GM23338 (cell line): ENCODE data around the gene C17orf50. TPM values are rescaled to one million over a fixed set of nuclear protein-coding genes. Genes with fewer than 3 reads are reported as not detected.

Source experiments
- ATAC-seq: fragments of 200-7000 bp; cut with Tn5 transposase; 3 replicates; pipeline ENCODE4 v1.9.1; 2020
- DNase-seq: peaks from one replicate; pipeline ENCODE4 v3.0.0-alpha.2; 2015; ENCODE audit warnings: low spot score
- H2AFZ ChIP-seq: fragments of 200-600 bp; sonication (generic); 2 replicates; pipeline ENCODE4 v1.8.0; 2016; ENCODE audit warnings: antibody characterized with exemption, mild to moderate bottlenecking, moderate library complexity
- H3F3A ChIP-seq: fragments of 200-600 bp; sonication (generic); replicated peaks from 2 replicates; pipeline ENCODE4 v1.8.0; 2017; ENCODE audit warnings: antibody characterized with exemption, mixed run types, low read depth
- H3K27ac ChIP-seq: fragments of 200-600 bp; sonication (generic); 2 replicates; pipeline ENCODE4 v1.6.1; 2016; ENCODE audit warnings: low read depth
- H3K27me3 ChIP-seq: fragments of 200-600 bp; sonication (generic); 2 replicates; pipeline ENCODE4 v1.8.0; 2016; ENCODE audit warnings: mild to moderate bottlenecking, mixed run types, moderate library complexity; ENCODE audit not compliant: insufficient read depth
- H3K36me3 ChIP-seq: fragments of 200-600 bp; sonication (generic); 2 replicates; pipeline ENCODE4 v1.8.0; 2016; ENCODE audit warnings: mild to moderate bottlenecking; ENCODE audit not compliant: insufficient read depth
- H3K4me1 ChIP-seq: fragments of 200-600 bp; sonication (generic); 2 replicates; pipeline ENCODE4 v1.8.0; 2016; ENCODE audit warnings: mild to moderate bottlenecking, moderate library complexity; ENCODE audit not compliant: insufficient read depth
- H3K4me2 ChIP-seq: fragments of 200-600 bp; sonication (generic); 2 replicates; pipeline ENCODE4 v1.7.1; 2017; ENCODE audit warnings: mixed run types
- H3K4me3 ChIP-seq: fragments of 200-600 bp; sonication (generic); 2 replicates; pipeline ENCODE4 v1.6.1; 2016; ENCODE audit warnings: mixed run types
- H3K79me2 ChIP-seq: fragments of 200-600 bp; sonication (generic); replicated peaks from 2 replicates; pipeline ENCODE4 v1.8.0; 2017; ENCODE audit warnings: mild to moderate bottlenecking; ENCODE audit not compliant: insufficient read depth
- H3K9me2 ChIP-seq: fragments of 200-600 bp; sonication (generic); 2 replicates; pipeline ENCODE4 v1.8.0; 2017; ENCODE audit not compliant: insufficient read depth
- H4K20me1 ChIP-seq: fragments of 200-600 bp; sonication (generic); replicated peaks from 2 replicates; pipeline ENCODE4 v1.8.0; 2017; ENCODE audit warnings: mild to moderate bottlenecking; ENCODE audit not compliant: insufficient read depth
- H3K27ac Mint-ChIP-seq: 2 replicates; pipeline ENCODE4 v1.8.0; 2020; ENCODE audit warnings: inconsistent platforms, mild to moderate bottlenecking, moderate library complexity, mixed read lengths
- H3K27me3 Mint-ChIP-seq: 3 replicates; pipeline ENCODE4 v1.8.0; 2022; ENCODE audit warnings: low read depth, mild to moderate bottlenecking, moderate library complexity, mixed read lengths, inconsistent platforms; ENCODE audit not compliant: insufficient read depth, poor library complexity
- H3K36me3 Mint-ChIP-seq: 3 replicates; pipeline ENCODE4 v1.8.0; 2021; ENCODE audit warnings: low read depth, mild to moderate bottlenecking, inconsistent platforms, moderate library complexity, mixed read lengths
- H3K4me1 Mint-ChIP-seq: 3 replicates; pipeline ENCODE4 v1.8.0; 2020; ENCODE audit warnings: mild to moderate bottlenecking, inconsistent platforms, mixed read lengths
- H3K4me3 Mint-ChIP-seq: 3 replicates; pipeline ENCODE4 v1.8.0; 2021; ENCODE audit warnings: moderate library complexity, mild to moderate bottlenecking, inconsistent platforms, mixed read lengths
- H3K9me3 Mint-ChIP-seq: 3 replicates; pipeline ENCODE4 v1.8.0; 2020; ENCODE audit warnings: moderate library complexity, mild to moderate bottlenecking, inconsistent platforms, mixed read lengths
- CREB1 ChIP-seq: fragments of 250-450 bp; sonication (Bioruptor Pico); IDR thresholded peaks from 2 replicates; pipeline ENCODE4 v1.5.0; 2020; ENCODE audit warnings: low read depth, mild to moderate bottlenecking, moderate library complexity
- EZH2 ChIP-seq: fragments of 200-600 bp; sonication (generic); IDR thresholded peaks from one replicate; pipeline ENCODE4 v1.8.0; 2017; ENCODE audit warnings: antibody characterized with exemption, mild to moderate bottlenecking, low read depth; ENCODE audit not compliant: unreplicated experiment
- JUNB ChIP-seq: IDR thresholded peaks from one replicate; pipeline ENCODE4 v1.6.1; 2016; ENCODE audit warnings: antibody characterized with exemption; ENCODE audit not compliant: unreplicated experiment
- NANOG ChIP-seq: IDR thresholded peaks from 2 replicates; pipeline ENCODE4 v1.6.1; 2016; ENCODE audit warnings: antibody characterized with exemption, borderline replicate concordance
- STAT1 ChIP-seq: IDR thresholded peaks from one replicate; pipeline ENCODE4 v1.6.1; 2016; ENCODE audit warnings: antibody characterized with exemption; ENCODE audit not compliant: unreplicated experiment
- ZNF114 ChIP-seq: fragments of 250-450 bp; sonication (Bioruptor Pico); IDR thresholded peaks from 2 replicates; pipeline ENCODE4 v1.5.0; 2020; ENCODE audit warnings: mild to moderate bottlenecking, moderate library complexity
- ZNF331 ChIP-seq: fragments of 250-450 bp; sonication (Bioruptor Pico); IDR thresholded peaks from 2 replicates; pipeline ENCODE4 v1.5.0; 2020; ENCODE audit warnings: low read depth, mild to moderate bottlenecking, moderate library complexity
- polyA plus RNA-seq: library from polyadenylated mRNA; unstranded; fragments of >200 nt; fragmentation: Nextera tagmentation; extraction: Ambion mirVana; gene quantifications from 2 replicates; pipeline ENCODE4 v1.2.1, GENCODE V29; 2016
- total RNA-seq: library from RNA; depleted of rRNA; stranded (reverse); fragments of >200 nt; shearing (Covaris generic); gene quantifications from 2 replicates; pipeline ENCODE4 v1.2.3, GENCODE V29; 2014
- TF ChIP-seq, protein P1 (sequence below): fragments of 250-450 bp; sonication (Bioruptor Pico); IDR thresholded peaks from 2 replicates; pipeline ENCODE4 v1.5.0; 2020; ENCODE audit warnings: mild to moderate bottlenecking, moderate library complexity
- TF ChIP-seq, protein P2 (sequence below): IDR thresholded peaks from 2 replicates; pipeline ENCODE4 v1.6.1; 2016; ENCODE audit warnings: antibody characterized with exemption

The C17orf50 gene
- total and polyA plus RNA-seq, 2 experiments from 2014 or later, result 0.74 to 1.6 TPM

GRCh38 chr17:35757243-35757642, 3.4 kb upstream of the C17orf50 start (continued):
- TF ChIP-seq, protein P1, sequence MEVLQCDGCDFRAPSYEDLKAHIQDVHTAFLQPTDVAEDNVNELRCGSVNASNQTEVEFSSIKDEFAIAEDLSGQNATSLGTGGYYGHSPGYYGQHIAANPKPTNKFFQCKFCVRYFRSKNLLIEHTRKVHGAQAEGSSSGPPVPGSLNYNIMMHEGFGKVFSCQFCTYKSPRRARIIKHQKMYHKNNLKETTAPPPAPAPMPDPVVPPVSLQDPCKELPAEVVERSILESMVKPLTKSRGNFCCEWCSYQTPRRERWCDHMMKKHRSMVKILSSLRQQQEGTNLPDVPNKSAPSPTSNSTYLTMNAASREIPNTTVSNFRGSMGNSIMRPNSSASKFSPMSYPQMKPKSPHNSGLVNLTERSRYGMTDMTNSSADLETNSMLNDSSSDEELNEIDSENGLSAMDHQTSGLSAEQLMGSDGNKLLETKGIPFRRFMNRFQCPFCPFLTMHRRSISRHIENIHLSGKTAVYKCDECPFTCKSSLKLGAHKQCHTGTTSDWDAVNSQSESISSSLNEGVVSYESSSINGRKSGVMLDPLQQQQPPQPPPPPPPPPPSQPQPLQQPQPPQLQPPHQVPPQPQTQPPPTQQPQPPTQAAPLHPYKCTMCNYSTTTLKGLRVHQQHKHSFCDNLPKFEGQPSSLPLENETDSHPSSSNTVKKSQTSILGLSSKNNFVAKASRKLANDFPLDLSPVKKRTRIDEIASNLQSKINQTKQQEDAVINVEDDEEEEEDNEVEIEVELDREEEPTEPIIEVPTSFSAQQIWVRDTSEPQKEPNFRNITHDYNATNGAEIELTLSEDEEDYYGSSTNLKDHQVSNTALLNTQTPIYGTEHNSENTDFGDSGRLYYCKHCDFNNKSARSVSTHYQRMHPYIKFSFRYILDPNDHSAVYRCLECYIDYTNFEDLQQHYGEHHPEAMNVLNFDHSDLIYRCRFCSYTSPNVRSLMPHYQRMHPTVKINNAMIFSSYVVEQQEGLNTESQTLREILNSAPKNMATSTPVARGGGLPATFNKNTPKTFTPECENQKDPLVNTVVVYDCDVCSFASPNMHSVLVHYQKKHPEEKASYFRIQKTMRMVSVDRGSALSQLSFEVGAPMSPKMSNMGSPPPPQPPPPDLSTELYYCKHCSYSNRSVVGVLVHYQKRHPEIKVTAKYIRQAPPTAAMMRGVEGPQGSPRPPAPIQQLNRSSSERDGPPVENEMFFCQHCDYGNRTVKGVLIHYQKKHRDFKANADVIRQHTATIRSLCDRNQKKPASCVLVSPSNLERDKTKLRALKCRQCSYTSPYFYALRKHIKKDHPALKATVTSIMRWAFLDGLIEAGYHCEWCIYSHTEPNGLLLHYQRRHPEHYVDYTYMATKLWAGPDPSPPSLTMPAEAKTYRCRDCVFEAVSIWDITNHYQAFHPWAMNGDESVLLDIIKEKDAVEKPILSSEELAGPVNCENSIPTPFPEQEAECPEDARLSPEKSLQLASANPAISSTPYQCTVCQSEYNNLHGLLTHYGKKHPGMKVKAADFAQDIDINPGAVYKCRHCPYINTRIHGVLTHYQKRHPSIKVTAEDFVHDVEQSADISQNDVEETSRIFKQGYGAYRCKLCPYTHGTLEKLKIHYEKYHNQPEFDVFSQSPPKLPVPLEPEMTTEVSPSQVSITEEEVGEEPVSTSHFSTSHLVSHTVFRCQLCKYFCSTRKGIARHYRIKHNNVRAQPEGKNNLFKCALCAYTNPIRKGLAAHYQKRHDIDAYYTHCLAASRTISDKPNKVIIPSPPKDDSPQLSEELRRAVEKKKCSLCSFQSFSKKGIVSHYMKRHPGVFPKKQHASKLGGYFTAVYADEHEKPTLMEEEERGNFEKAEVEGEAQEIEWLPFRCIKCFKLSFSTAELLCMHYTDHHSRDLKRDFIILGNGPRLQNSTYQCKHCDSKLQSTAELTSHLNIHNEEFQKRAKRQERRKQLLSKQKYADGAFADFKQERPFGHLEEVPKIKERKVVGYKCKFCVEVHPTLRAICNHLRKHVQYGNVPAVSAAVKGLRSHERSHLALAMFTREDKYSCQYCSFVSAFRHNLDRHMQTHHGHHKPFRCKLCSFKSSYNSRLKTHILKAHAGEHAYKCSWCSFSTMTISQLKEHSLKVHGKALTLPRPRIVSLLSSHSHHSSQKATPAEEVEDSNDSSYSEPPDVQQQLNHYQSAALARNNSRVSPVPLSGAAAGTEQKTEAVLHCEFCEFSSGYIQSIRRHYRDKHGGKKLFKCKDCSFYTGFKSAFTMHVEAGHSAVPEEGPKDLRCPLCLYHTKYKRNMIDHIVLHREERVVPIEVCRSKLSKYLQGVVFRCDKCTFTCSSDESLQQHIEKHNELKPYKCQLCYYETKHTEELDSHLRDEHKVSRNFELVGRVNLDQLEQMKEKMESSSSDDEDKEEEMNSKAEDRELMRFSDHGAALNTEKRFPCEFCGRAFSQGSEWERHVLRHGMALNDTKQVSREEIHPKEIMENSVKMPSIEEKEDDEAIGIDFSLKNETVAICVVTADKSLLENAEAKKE, result no peak
- no peak for TF ChIP-seq NANOG

- DNase-seq (no peak), ATAC-seq (no peak)
- Mint-ChIP-seq H3K4me3 (no peak overlapping the region), H3K9me3 (no peaks in the 10 kb centered on the region; the same call in 1 of the 3 replicates), H3K36me3 (no peaks in the 10 kb centered on the region), H3K4me1 (peaks cover 17% of the 10 kb centered on the region), H3K27ac (no peak overlapping the region), H3K27me3 (peaks cover 5% of the 10 kb centered on the region)
- no peaks in the 10 kb centered on the region for H3K79me2 ChIP-seq
- H2AFZ ChIP-seq, result no peak overlapping the region
- no peak overlapping the region for H3K4me3 ChIP-seq
- no peaks in the 10 kb centered on the region for H4K20me1 ChIP-seq
- H3K9me2 ChIP-seq, result no peaks in the 10 kb centered on the region
- no peaks in the 10 kb centered on the region for H3K27me3 ChIP-seq
- peaks cover 6% of the 10 kb centered on the region; the same call in 1 of the 2 replicates for H3K4me1 ChIP-seq
- H3K36me3 ChIP-seq, result no peaks in the 10 kb centered on the region
- H3F3A ChIP-seq, result peaks cover 4% of the 10 kb centered on the region; the same call in 1 of the 2 replicates
- no peak overlapping the region for H3K27ac ChIP-seq
- no peak overlapping the region for H3K4me2 ChIP-seq
- TF ChIP-seq JUNB (no peak), ZNF114 (CRISPR knock-in tag) (no peak), CREB1 (no peak), ZNF331 (CRISPR knock-in tag) (no peak), STAT1 (no peak), EZH2 (no peak)
- TF ChIP-seq, protein P1, result no peak
- TF ChIP-seq, protein P2, sequence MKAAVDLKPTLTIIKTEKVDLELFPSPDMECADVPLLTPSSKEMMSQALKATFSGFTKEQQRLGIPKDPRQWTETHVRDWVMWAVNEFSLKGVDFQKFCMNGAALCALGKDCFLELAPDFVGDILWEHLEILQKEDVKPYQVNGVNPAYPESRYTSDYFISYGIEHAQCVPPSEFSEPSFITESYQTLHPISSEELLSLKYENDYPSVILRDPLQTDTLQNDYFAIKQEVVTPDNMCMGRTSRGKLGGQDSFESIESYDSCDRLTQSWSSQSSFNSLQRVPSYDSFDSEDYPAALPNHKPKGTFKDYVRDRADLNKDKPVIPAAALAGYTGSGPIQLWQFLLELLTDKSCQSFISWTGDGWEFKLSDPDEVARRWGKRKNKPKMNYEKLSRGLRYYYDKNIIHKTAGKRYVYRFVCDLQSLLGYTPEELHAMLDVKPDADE, result no peak
These were observed 914 bp downstream of the C17orf50 start for GRCh38 chr17:35761601-35762000.
